Measurements from ENCODE around the gene LCE3A.

GRCh38 chr1:152645146-152645545 is 22.2 kb upstream of the LCE3A start:
- TF ChIP-seq SP1 (IDR thresholded peaks at IDR 0.05) (no peak), SUZ12 (IDR thresholded peaks at IDR 0.05) (no peak), HDGF (IDR thresholded peaks at IDR 0.05; ENCODE audit: borderline replicate concordance) (no peak), FOXM1 (IDR thresholded peaks at IDR 0.05; ENCODE audit: borderline replicate concordance) (no peak)
- TF ChIP-seq, protein P1, sequence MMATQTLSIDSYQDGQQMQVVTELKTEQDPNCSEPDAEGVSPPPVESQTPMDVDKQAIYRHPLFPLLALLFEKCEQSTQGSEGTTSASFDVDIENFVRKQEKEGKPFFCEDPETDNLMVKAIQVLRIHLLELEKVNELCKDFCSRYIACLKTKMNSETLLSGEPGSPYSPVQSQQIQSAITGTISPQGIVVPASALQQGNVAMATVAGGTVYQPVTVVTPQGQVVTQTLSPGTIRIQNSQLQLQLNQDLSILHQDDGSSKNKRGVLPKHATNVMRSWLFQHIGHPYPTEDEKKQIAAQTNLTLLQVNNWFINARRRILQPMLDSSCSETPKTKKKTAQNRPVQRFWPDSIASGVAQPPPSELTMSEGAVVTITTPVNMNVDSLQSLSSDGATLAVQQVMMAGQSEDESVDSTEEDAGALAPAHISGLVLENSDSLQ (IDR thresholded peaks at IDR 0.05) = no peak

All from HEK293T (cell line).